GM12891 (cell line): Measurements from ENCODE around the gene NEK7.
A peak's percentile ranks its signal among the peaks of the same experiment; 100 is the strongest.

Source experiments
- DNase-seq: peaks from one replicate; pipeline ENCODE4 v3.0.0; 2011; ENCODE audit warnings: low spot score; ENCODE audit not compliant: insufficient read length
- FAIRE-seq: peaks from 2 replicates; lab custom pipeline; 2011; peaks lifted over from hg19 to GRCh38; lab: Jason Lieb, UNC
- PAX5 ChIP-seq: IDR thresholded peaks from 2 replicates; pipeline ENCODE4 v1.6.1; 2011; ENCODE audit warnings: low read length, moderate library complexity, mild to moderate bottlenecking; ENCODE audit not compliant: insufficient read depth, severe bottlenecking
- POLR2A ChIP-seq: IDR thresholded peaks from 2 replicates; pipeline ENCODE4 v1.6.1; 2011; ENCODE audit warnings: low read depth, low read length, control low read depth
- POLR2AphosphoS5 ChIP-seq: IDR thresholded peaks from 2 replicates; pipeline ENCODE4 v1.6.1; 2011; ENCODE audit warnings: low read depth, low read length, control low read depth
- POU2F2 ChIP-seq: IDR thresholded peaks from 2 replicates; pipeline ENCODE4 v1.6.1; 2011; ENCODE audit warnings: low read depth, mild to moderate bottlenecking, control low read depth, low read length, moderate library complexity
- SPI1 ChIP-seq: IDR thresholded peaks from 2 replicates; pipeline ENCODE4 v1.6.1; 2011; ENCODE audit warnings: low read depth, low read length, control low read depth
- TAF1 ChIP-seq: IDR thresholded peaks from 2 replicates; pipeline ENCODE4 v1.6.1; 2011; ENCODE audit warnings: low read depth, low read length, control low read depth

NEK7 gene

GRCh38 chr1:198245379-198245778, 88.6 kb downstream of the NEK7 start:
- DNase-seq (no peak), FAIRE-seq (no peak)
- TF ChIP-seq POLR2AphosphoS5 (no peak), TAF1 (no peak), PAX5 (no peak), POU2F2 (no peak), SPI1 (no peak), POLR2A (no peak)

GRCh38 chr1:198246337-198246736, 89.5 kb downstream of the NEK7 start:
- DNase-seq (no peak), FAIRE-seq (no peak)
- TF ChIP-seq SPI1 (no peak), PAX5 (no peak), POLR2A (no peak), POLR2AphosphoS5 (no peak), POU2F2 (no peak), TAF1 (no peak)

GRCh38 chr1:198253259-198253658, 96.5 kb downstream of the NEK7 start:
- FAIRE-seq = no peak
- no peak for DNase-seq

GRCh38 chr1:198253668-198254067, 96.9 kb downstream of the NEK7 start:
- TF ChIP-seq POLR2A (no peak), POLR2AphosphoS5 (no peak), TAF1 (no peak), PAX5 (no peak)
- DNase-seq (no peak), FAIRE-seq (peak; percentile 63)

More at GRCh38 chr1:198253259-198253658, 96.5 kb downstream of the NEK7 start:
- TF ChIP-seq SPI1 = no peak
- no peak for TF ChIP-seq TAF1
- TF ChIP-seq PAX5 = no peak
- TF ChIP-seq POLR2AphosphoS5 = no peak
- no peak for TF ChIP-seq POU2F2
- no peak for TF ChIP-seq POLR2A

- no peak for TF ChIP-seq PAX5
- no peak for TF ChIP-seq POLR2A
- TF ChIP-seq SPI1 = no peak
- no peak for TF ChIP-seq TAF1
- no peak for TF ChIP-seq POU2F2
- TF ChIP-seq POLR2AphosphoS5 = no peak
- no peak for FAIRE-seq
Observed at GRCh38 chr1:198254521-198254920, 97.7 kb downstream of the NEK7 start.

GRCh38 chr1:198254948-198255347, 98.2 kb downstream of the NEK7 start:
- no peak for DNase-seq
- FAIRE-seq = no peak
- TF ChIP-seq POU2F2 (no peak), POLR2AphosphoS5 (no peak), PAX5 (no peak), SPI1 (no peak), POLR2A (no peak), TAF1 (no peak)

More at GRCh38 chr1:198254521-198254920, 97.7 kb downstream of the NEK7 start:
- no peak for DNase-seq

GRCh38 chr1:198255784-198256183, 99.0 kb downstream of the NEK7 start:
- DNase-seq (no peak), FAIRE-seq (no peak)
- TF ChIP-seq POU2F2 (no peak), PAX5 (no peak), SPI1 (no peak), TAF1 (no peak), POLR2A (no peak), POLR2AphosphoS5 (no peak)

- TF ChIP-seq TAF1 (no peak), POLR2AphosphoS5 (no peak), PAX5 (no peak), POLR2A (no peak)
- DNase-seq (no peak), FAIRE-seq (no peak)
Observed at GRCh38 chr1:198258491-198258890, 101.7 kb downstream of the NEK7 start.

GRCh38 chr1:198259333-198260074, 102.7 kb downstream of the NEK7 start:
- FAIRE-seq (no peak), DNase-seq (no peak)
- no peak for TF ChIP-seq POLR2A
- no peak for TF ChIP-seq TAF1
- TF ChIP-seq POU2F2 = no peak

- FAIRE-seq (no peak), DNase-seq (no peak)
- TF ChIP-seq TAF1 = no peak
- TF ChIP-seq POLR2A = no peak
- TF ChIP-seq PAX5 = no peak
- no peak for TF ChIP-seq POU2F2
- TF ChIP-seq POLR2AphosphoS5 = no peak
- no peak for TF ChIP-seq SPI1
Observed at GRCh38 chr1:198261886-198262285, 105.1 kb downstream of the NEK7 start.
